A549 (cell line): Measurements from ENCODE around the gene COASY. TPM values are rescaled to one million over a fixed set of nuclear protein-coding genes. Genes with fewer than 3 reads are reported as not detected.

Experiments used
- ATAC-seq, 2 experiments: fragments of 200-7000 bp in 1 of 2; fragments of >200 bp in 1 of 2; cut with Nextera tagmentation in 1 of 2; cut with Tn5 transposase in 1 of 2; 3 replicates each; pipeline versions ENCODE4 v1.8.0 to v1.9.1; 2018 to 2020; ENCODE audit warnings: mild to moderate bottlenecking in 1 of 2, moderate library complexity in 1 of 2
- CTCF ChIA-PET: fragments of 300-600 bp; sonication (Branson Sonifier 250); formaldehyde crosslinking; extraction: SDS; loops from one replicate; lab custom pipeline; 2021; ENCODE audit warnings: antibody characterized with exemption, inconsistent platforms; lab: Yijun Ruan, JAX
- POLR2A ChIA-PET: fragments of 350-600 bp; formaldehyde crosslinking; extraction: SDS; loops from one replicate; lab custom pipeline; 2021; ENCODE audit warnings: antibody characterized with exemption, inconsistent platforms; lab: Yijun Ruan, JAX
- DNase-seq, 2 experiments: peaks; one replicate each; pipeline versions ENCODE4 v3.0.0 to v3.0.0-alpha.2; 2011 to 2016; ENCODE audit warnings: low read depth in 1 of 2, low spot score in 1 of 2
- FAIRE-seq: peaks from 2 replicates; lab custom pipeline; 2011; peaks lifted over from hg19 to GRCh38; lab: Jason Lieb, UNC
- H3K27ac ChIP-seq, 2 experiments: fragments of >200 bp; sonication (Bioruptor Twin); formaldehyde crosslinking; 3 replicates each; pipeline ENCODE4 v1.5.1; 2016 to 2017
- H3K4me1 ChIP-seq: fragments of >200 bp; sonication (Bioruptor Twin); formaldehyde crosslinking; 3 replicates; pipeline ENCODE4 v1.6.1; 2016
- H3K4me2 ChIP-seq: fragments of >200 bp; sonication (Bioruptor Twin); formaldehyde crosslinking; 3 replicates; pipeline ENCODE4 v1.6.1; 2016
- H3K4me3 ChIP-seq: fragments of >200 bp; sonication (Bioruptor Twin); formaldehyde crosslinking; 3 replicates; pipeline ENCODE4 v1.5.1; 2016
- H3K9me3 ChIP-seq: fragments of >200 bp; sonication (Bioruptor Twin); formaldehyde crosslinking; 3 replicates; pipeline ENCODE4 v1.6.1; 2016
- ATOH8 ChIP-seq: fragments of 250-450 bp; sonication (Bioruptor Pico); IDR thresholded peaks from 2 replicates; pipeline ENCODE4 v1.5.0; 2020; ENCODE audit warnings: low read depth, mild to moderate bottlenecking, moderate library complexity
- BCL3 ChIP-seq: fragments of >200 bp; sonication (Bioruptor Twin); formaldehyde crosslinking; IDR thresholded peaks from 3 replicates; pipeline ENCODE4 v1.6.1; 2016
- CEBPB ChIP-seq, 2 experiments: fragments of >200 bp in 1 of 2; sonication (Bioruptor Twin) in 1 of 2; formaldehyde crosslinking in 1 of 2; IDR thresholded peaks; 2 replicates each; pipeline ENCODE4 v1.6.1; 2012 to 2016
- E2F6 ChIP-seq: IDR thresholded peaks from 2 replicates; pipeline ENCODE4 v1.6.1; 2012; ENCODE audit warnings: low read depth, borderline replicate concordance
- EHF ChIP-seq: fragments of 250-450 bp; sonication (Bioruptor Pico); IDR thresholded peaks from 2 replicates; pipeline ENCODE4 v1.5.0; 2020; ENCODE audit warnings: mild to moderate bottlenecking
- EHMT2 ChIP-seq: fragments of 200-600 bp; sonication (generic); IDR thresholded peaks from 2 replicates; pipeline ENCODE4 v1.6.1; 2016; ENCODE audit warnings: antibody characterized with exemption, low read depth, mild to moderate bottlenecking, moderate library complexity
- EP300 ChIP-seq, 2 experiments: fragments of >200 bp; sonication (Bioruptor Twin); formaldehyde crosslinking; IDR thresholded peaks; 2 replicates in 1 of 2; 3 replicates in 1 of 2; pipeline ENCODE4 v1.6.1; 2016 to 2017
- FOSL2 ChIP-seq, 2 experiments: fragments of 450-650 bp in 1 of 2; fragments of >200 bp in 1 of 2; sonication (Bioruptor Twin) in 1 of 2; formaldehyde crosslinking; IDR thresholded peaks; 2 replicates each; pipeline versions ENCODE4 v1.5.0 to v1.6.1; 2016 to 2020; ENCODE audit warnings: mild to moderate bottlenecking in 1 of 2, moderate library complexity in 1 of 2
- GATA3 ChIP-seq: IDR thresholded peaks from 2 replicates; pipeline ENCODE4 v1.6.1; 2012; ENCODE audit warnings: borderline replicate concordance
- HDAC2 ChIP-seq: fragments of 200-600 bp; sonication (generic); IDR thresholded peaks from 2 replicates; pipeline ENCODE4 v1.6.1; 2016
- HOXB13 ChIP-seq: fragments of 250-450 bp; sonication (Bioruptor Pico); IDR thresholded peaks from 2 replicates; pipeline ENCODE4 v1.5.0; 2020; ENCODE audit warnings: low read depth, mild to moderate bottlenecking, moderate library complexity
- HOXB5 ChIP-seq: fragments of 250-450 bp; sonication (Bioruptor Pico); IDR thresholded peaks from 2 replicates; pipeline ENCODE4 v1.5.0; 2020; ENCODE audit warnings: mild to moderate bottlenecking, moderate library complexity
- JUN ChIP-seq, 2 experiments: fragments of >200 bp; sonication (Bioruptor Twin); formaldehyde crosslinking; IDR thresholded peaks; 2 replicates in 1 of 2; 3 replicates in 1 of 2; pipeline ENCODE4 v1.6.1; 2016 to 2017
- JUNB ChIP-seq: fragments of >200 bp; sonication (Bioruptor Twin); formaldehyde crosslinking; IDR thresholded peaks from 2 replicates; pipeline ENCODE4 v1.6.1; 2016
- KDM5A ChIP-seq: fragments of 200-600 bp; sonication (generic); IDR thresholded peaks from 2 replicates; pipeline ENCODE4 v1.6.1; 2016; ENCODE audit warnings: antibody characterized with exemption, mild to moderate bottlenecking
- MAFK ChIP-seq: fragments of 450-650 bp; IDR thresholded peaks from 2 replicates; pipeline ENCODE4 v1.6.1; 2014; ENCODE audit not compliant: partially characterized antibody
- MAX ChIP-seq: IDR thresholded peaks from 2 replicates; pipeline ENCODE4 v1.6.1; 2012
- NPAS2 ChIP-seq: fragments of 250-450 bp; sonication (Bioruptor Pico); IDR thresholded peaks from 2 replicates; pipeline ENCODE4 v1.8.0; 2022; ENCODE audit warnings: mild to moderate bottlenecking, moderate library complexity, borderline replicate concordance
- PBX3 ChIP-seq: IDR thresholded peaks from 2 replicates; pipeline ENCODE4 v1.6.1; 2012
- RAD21 ChIP-seq, 2 experiments: fragments of >200 bp in 1 of 2; sonication (Bioruptor Twin) in 1 of 2; formaldehyde crosslinking in 1 of 2; IDR thresholded peaks in 1 of 2; conservative IDR thresholded peaks in 1 of 2; 2 replicates in 1 of 2; 3 replicates in 1 of 2; pipeline ENCODE4 v1.6.1; 2012 to 2018; ENCODE audit warnings: inconsistent platforms in 1 of 2
- RARB ChIP-seq: fragments of 250-450 bp; sonication (Bioruptor Pico); IDR thresholded peaks from 2 replicates; pipeline ENCODE4 v1.8.0; 2021; ENCODE audit warnings: mild to moderate bottlenecking, moderate library complexity
- RFX5 ChIP-seq: fragments of 450-650 bp; IDR thresholded peaks from 2 replicates; pipeline ENCODE4 v1.7.1; 2014; ENCODE audit warnings: antibody characterized with exemption, mild to moderate bottlenecking, moderate library complexity
- SMC3 ChIP-seq: fragments of >200 bp; sonication (Bioruptor Twin); formaldehyde crosslinking; IDR thresholded peaks from 3 replicates; pipeline ENCODE4 v1.6.1; 2018; ENCODE audit warnings: inconsistent platforms
- USF2 ChIP-seq: fragments of 450-650 bp; IDR thresholded peaks from 2 replicates; pipeline ENCODE4 v1.6.1; 2014; ENCODE audit warnings: antibody characterized with exemption
- ZC3H11A ChIP-seq: fragments of 450-650 bp; IDR thresholded peaks from 2 replicates; pipeline ENCODE4 v1.6.1; 2014; ENCODE audit warnings: antibody characterized with exemption, mild to moderate bottlenecking
- ZFP36 ChIP-seq: fragments of 450-650 bp; IDR thresholded peaks from 2 replicates; pipeline ENCODE4 v1.6.1; 2014; ENCODE audit warnings: borderline replicate concordance; ENCODE audit not compliant: partially characterized antibody
- ZNF302 ChIP-seq: fragments of 250-450 bp; sonication (Bioruptor Pico); IDR thresholded peaks from 2 replicates; pipeline ENCODE4 v1.9.0; 2021; ENCODE audit warnings: inconsistent platforms, mild to moderate bottlenecking, moderate library complexity
- WGBS: methylation state at CpG from one replicate; pipeline ENCODE4 v1.1.6; 2017; ENCODE audit errors: missing lambda C conversion rate; 5-methylcytosine and 5-hydroxymethylcytosine counted together
- polyA plus RNA-seq, 4 experiments: library from polyadenylated mRNA; depleted of rRNA in 3 of 4; stranded (reverse); fragments of >200 nt; fragmentation: RNase III in 1 of 4; extraction: RNeasy Plus Mini Kit Qiagen cat#74134 plus additional on column Dnase treatment in 1 of 4; gene quantifications; 2 replicates in 3 of 4; 3 replicates in 1 of 4; pipeline ENCODE4 v1.2.3, GENCODE V29; 2011 to 2017

Gene COASY
- polyA plus RNA-seq, 2 of the 4 experiments (the other 2 are of a cell fraction), result 65.4 to 112 TPM

- Histone ChIP-seq H3K27ac (peak overlapping the region; percentile 95 to 98), H3K9me3 (no peaks in the 10 kb centered on the region), H3K4me3 (0 out of 3 replicates have a peak overlapping the region, but pooled peaks have one; percentile 13), H3K4me1 (peaks cover 63% of the 10 kb centered on the region), H3K4me2 (peak overlapping the region; percentile 83)
- CTCF ChIA-PET, result interaction anchor here (0.5 to 17.8 kb wide), 61 partner anchors 9 to 460 kb away, joined by 3 to 364 read pairs (median 5); partner anchors contain the start of genes CAVIN1, NAGLU and PSMC3IP
- DNase-seq, result peak; percentile 92 to 94
- 17% methylated on average over 9 of the region's 9 CpGs for WGBS
- TF ChIP-seq JUNB (peak; percentile 83), CEBPB (IDR thresholded peaks at IDR 0.05) (no peak; a peak in 1 of 4 replicates), BCL3 (peak; percentile 64; the same call in 1 of the 3 replicates), RARB (no peak), HOXB13 (CRISPR knock-in tag) (peak; percentile 67; the same call in 1 of the 2 replicates), RAD21 (conservative IDR thresholded peaks at IDR 0.05 in 1 of 2, IDR thresholded peaks at IDR 0.05 in 1 of 2) (0 out of 5 replicates have a peak, but pooled peaks of 1 of the 2 experiments have one; percentile 14), HDAC2 (no peak), RFX5 (no peak), ATOH8 (CRISPR knock-in tag) (0 out of 2 replicates have a peak, but pooled peaks have one; percentile 74), EHMT2 (no peak), EHF (CRISPR knock-in tag) (no peak), KDM5A (no peak), SMC3 (0 out of 3 replicates have a peak, but pooled peaks have one; percentile 6), PBX3 (peak; percentile 86), FOSL2 (IDR thresholded peaks at IDR 0.05) (peak; percentile 93), FOSL2 (CRISPR knock-in tag; IDR thresholded peaks at IDR 0.05) (peak; percentile 96), EP300 (IDR thresholded peaks at IDR 0.05) (peak; percentile 35 to 60; a peak in 2 of 5 replicates), ZC3H11A (no peak), GATA3 (peak; percentile 81; the same call in 1 of the 2 replicates), ZFP36 (no peak), JUN (IDR thresholded peaks at IDR 0.05) (peak; percentile 75 to 76; a peak in 3 of 5 replicates), MAX (peak; percentile 75), HOXB5 (CRISPR knock-in tag) (peak; percentile 95), ZNF302 (no peak), E2F6 (0 out of 2 replicates have a peak, but pooled peaks have one; percentile 37), NPAS2 (CRISPR knock-in tag) (no peak), MAFK (no peak), USF2 (no peak)
- POLR2A ChIA-PET, result interaction anchor here (0.5 to 4.5 kb wide), 10 partner anchors 9 to 193 kb away, joined by 3 to 66 read pairs (median 3); partner anchors contain the start of genes CAVIN1, NAGLU and STAT3
- no peak for FAIRE-seq
- ATAC-seq, result peak; percentile 55 to 57
Measured at GRCh38 chr17:42518046-42518754, 43.7 kb upstream of the COASY start.
